ENCODE measurements around the gene RREB1.
A peak's percentile ranks its signal among the peaks of the same experiment; 100 is the strongest.

RREB1 gene

DNA sequence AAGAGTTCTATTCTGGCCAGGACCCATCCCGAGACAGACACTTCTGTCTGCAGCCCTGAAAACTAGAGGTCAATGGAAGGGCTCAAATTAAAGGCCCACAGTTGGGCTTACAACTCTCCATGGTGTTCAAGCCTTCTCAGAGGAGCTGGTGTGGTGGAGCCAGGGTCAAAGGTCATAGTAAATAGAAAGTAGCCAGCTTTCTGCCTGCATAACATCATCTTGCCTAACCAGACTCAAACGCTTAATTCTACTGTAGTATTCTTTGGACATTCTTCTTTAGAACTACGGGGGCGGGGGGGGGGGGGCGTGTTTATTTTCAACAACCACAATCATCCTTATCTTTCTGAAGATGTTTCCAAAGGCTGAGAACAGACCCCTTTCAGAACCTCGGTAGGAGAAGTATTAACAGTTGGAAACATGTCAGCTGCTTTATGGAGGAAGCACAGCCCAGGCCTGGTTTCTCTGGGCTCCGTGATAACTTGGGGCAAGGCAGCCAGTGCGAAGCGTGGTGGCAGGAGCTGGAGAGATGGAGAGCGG is 1.5 kb upstream of the RREB1 start:
- in situ Hi-C loops (cut with MboI; ENCODE audit: low sequenced_read_pairs, unreplicated experiment) = no loop called here
- TF ChIP-seq, protein P1, sequence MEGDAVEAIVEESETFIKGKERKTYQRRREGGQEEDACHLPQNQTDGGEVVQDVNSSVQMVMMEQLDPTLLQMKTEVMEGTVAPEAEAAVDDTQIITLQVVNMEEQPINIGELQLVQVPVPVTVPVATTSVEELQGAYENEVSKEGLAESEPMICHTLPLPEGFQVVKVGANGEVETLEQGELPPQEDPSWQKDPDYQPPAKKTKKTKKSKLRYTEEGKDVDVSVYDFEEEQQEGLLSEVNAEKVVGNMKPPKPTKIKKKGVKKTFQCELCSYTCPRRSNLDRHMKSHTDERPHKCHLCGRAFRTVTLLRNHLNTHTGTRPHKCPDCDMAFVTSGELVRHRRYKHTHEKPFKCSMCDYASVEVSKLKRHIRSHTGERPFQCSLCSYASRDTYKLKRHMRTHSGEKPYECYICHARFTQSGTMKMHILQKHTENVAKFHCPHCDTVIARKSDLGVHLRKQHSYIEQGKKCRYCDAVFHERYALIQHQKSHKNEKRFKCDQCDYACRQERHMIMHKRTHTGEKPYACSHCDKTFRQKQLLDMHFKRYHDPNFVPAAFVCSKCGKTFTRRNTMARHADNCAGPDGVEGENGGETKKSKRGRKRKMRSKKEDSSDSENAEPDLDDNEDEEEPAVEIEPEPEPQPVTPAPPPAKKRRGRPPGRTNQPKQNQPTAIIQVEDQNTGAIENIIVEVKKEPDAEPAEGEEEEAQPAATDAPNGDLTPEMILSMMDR (IDR thresholded peaks at IDR 0.05; ENCODE audit: borderline replicate concordance, control extremely low read depth, extremely low read depth, insufficient read depth, missing control alignments) = no peak
- DNase-seq (ENCODE audit: low spot score) = no peak

DNA sequence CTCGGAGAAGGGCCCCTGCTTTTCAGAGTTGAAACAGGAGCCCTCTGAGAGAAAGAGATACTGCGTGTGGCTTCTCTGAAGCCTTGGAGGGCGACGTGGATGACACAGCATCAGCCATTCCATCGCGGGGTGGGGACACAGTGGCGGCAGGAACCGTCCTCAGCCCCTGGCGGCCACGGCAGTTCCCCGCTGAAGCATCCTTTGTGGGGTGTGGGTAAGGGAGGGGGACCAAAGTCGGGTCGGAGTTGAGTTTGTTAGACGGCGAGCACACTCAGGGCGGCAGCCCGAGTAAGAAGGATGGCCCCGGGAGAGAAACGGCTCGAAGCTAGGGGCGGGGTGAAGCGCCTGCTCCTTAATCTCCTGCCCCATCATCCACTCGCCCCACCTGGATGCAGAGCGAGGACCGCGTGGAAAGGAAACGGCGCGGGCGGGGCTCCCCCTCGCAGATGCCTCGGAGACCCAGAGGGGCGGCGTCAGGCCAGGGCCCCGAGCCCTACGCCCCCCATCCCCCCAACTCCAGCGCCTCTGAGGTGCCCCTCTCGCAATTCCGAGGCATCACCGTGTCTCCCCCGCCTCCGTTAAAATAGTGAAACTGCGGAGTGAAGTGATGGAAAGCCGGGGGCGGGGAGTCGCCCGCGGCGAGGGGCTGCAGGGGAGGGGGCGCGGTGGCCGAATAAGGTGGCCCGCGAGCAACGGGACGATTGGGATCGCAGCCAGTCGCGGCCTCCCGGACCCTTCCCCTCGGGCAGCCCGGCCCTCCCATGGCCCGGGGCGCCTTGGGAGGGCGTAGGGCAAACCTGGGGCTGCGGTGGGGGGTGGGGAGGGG is 796 bp upstream of the RREB1 start:
- DNase-seq (ENCODE audit: low spot score) = peak; percentile 76
- TF ChIP-seq, protein P1 (IDR thresholded peaks at IDR 0.05; ENCODE audit: borderline replicate concordance, control extremely low read depth, extremely low read depth, insufficient read depth, missing control alignments) = peak; percentile 7
- in situ Hi-C loops (cut with MboI; ENCODE audit: low sequenced_read_pairs, unreplicated experiment) = no loop called here

DNA sequence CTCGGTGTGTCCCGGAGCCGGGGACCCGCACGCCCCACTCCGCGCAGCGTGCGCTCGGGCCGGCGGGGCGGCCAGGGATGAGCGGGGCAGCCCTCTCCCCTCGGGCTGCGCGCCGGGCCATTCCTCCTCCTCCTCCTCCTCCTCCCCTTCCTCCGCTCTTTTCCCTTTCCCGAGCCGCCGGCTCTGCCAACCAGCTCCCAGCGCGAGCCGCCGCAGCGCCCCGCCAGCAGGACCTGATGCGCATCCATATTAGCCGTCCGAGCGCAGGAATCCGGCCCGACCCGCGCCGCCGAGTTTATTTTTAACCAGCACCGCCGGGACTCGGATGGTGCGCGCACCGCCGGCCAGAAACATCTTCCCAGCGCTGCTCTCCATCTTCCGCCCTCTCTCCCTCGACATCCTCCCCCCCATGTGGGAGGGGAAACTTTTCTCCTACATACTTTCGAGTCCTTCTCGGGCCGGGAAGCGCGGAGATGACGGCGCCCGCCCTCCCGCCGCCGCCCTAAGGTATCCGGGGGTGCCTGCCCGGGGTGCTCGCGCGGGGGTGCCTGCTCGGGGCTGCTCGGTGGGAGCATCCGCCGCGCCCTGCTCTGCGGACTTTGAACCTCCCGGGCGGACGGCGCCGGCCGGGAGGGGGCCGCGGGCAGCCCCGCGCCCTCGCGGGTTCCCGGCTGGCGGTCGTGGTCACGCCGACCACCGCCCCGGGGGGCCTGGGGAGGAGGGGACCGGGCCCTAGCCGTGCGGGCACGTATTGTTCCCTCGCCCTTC is 619 bp downstream of the RREB1 start:
- in situ Hi-C loops (cut with MboI; ENCODE audit: low sequenced_read_pairs, unreplicated experiment) = no loop called here
- TF ChIP-seq, protein P1 (IDR thresholded peaks at IDR 0.05; ENCODE audit: borderline replicate concordance, control extremely low read depth, extremely low read depth, insufficient read depth, missing control alignments) = no peak
- peak; percentile 55 for DNase-seq (ENCODE audit: low spot score)

DNA sequence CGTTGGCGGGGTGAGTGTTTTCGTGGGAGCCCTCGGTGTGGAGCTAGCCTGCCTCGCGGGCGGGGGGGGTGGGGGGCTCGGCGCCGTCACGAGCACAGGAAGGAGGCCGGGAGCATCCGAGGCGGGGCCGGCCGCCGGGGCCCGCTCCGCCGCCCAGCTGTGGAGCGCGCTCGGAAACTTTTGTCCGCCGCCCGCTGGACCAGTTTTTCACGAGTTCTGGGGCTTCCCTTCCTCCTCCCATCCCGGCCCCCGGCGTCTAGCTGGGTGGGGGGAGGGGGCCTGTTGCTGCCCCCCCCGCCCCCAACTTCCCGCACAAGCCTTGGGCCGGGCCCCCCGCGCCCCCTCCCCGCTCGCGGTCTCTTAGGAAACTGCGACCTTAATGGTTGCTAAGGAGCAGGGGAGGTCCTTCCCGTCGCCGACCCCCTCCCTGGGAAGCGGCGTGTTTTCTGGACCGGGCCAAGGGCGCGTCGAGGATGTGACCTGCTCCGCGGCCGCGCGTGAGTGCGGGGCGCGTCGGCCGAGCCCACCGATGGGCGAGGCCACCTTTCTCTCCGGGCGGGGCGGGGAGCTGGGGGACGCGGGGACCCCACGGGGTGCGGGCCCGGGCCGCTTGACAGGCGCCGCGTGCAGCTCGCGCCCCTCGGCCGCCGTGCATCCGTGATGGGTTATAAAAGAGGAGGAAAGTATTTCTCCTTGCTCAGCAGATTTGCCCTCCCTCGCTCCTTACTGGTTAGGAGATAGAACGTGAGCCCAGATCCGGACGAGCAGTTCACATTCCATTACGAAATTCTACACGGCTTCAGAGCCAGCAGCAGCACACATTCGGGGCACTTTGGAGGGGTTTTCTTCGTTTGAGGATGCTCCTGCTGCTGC is 1.4 kb downstream of the RREB1 start:
- in situ Hi-C loops (cut with MboI; ENCODE audit: low sequenced_read_pairs, unreplicated experiment) = no loop called here
- TF ChIP-seq, protein P1 (IDR thresholded peaks at IDR 0.05; ENCODE audit: borderline replicate concordance, control extremely low read depth, extremely low read depth, insufficient read depth, missing control alignments) = no peak
- peak; percentile 71 for DNase-seq (ENCODE audit: low spot score)

DNA sequence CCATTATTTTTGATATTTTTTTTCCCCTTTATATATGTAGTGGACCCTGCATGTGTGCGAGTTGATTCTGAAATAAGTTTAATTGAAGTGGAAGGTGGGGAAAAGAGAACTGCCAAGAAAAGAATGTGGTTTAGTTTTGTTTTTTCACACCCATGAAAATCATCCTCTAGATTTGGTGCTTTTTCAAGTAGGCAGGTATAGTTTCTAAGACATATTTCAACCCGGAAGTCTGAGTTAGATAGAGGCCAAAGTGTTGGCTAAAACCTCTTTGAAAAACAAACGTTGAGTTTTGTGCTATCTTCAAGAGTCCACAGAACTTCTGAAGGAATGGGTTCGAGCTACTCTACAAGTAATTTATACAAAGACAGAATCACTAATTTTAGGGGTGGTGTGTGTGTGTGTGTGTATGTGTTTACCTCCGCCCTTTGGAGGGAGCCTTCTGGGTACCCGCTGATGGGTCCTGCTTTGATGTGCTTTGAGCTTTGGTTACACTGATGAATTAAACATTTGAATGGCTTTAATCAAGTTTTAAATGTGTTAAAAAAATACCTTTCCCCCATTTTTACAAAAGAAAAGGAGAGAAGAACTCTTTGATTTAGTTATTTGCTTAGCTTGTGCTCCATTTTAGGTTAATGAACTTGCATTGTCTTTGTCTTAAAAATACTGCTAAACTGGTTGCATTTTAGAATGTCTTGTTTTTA is 2.5 kb downstream of the RREB1 start:
- in situ Hi-C loops (cut with MboI; ENCODE audit: low sequenced_read_pairs, unreplicated experiment) = no loop called here
- DNase-seq (ENCODE audit: low spot score) = no peak
- TF ChIP-seq, protein P1 (IDR thresholded peaks at IDR 0.05; ENCODE audit: borderline replicate concordance, control extremely low read depth, extremely low read depth, insufficient read depth, missing control alignments) = no peak

Measured in GM13976 (cell line).